Measurements from ENCODE around the gene SLC48A1. TPM values are rescaled to one million over a fixed set of nuclear protein-coding genes. Genes with fewer than 3 reads are reported as not detected.

The SLC48A1 gene
- polyA plus RNA-seq, 1 donor from 2014 or later = 8.0 TPM

- H3K79me2 ChIP-seq (replicated peaks; ENCODE audit: insufficient read depth, low read length) = peaks cover 6% of the 10 kb centered on the region
- H3F3A ChIP-seq (ENCODE audit: insufficient read depth, low read length, poor library complexity, severe bottlenecking) = no peaks in the 10 kb centered on the region
- H3K27me3 ChIP-seq (ENCODE audit: insufficient read depth, low read depth, low read length) = no peaks in the 10 kb centered on the region
- no peaks in the 10 kb centered on the region for H3K9me3 ChIP-seq (ENCODE audit: low read length)
- H3K27ac ChIP-seq (ENCODE audit: low read length) = no peak overlapping the region
- no peaks in the 10 kb centered on the region for H3K9me2 ChIP-seq (ENCODE audit: insufficient read depth, low read length)
- no peak overlapping the region for H3K9ac ChIP-seq (ENCODE audit: low read length)
- no peak overlapping the region for H2AFZ ChIP-seq (ENCODE audit: low read depth, low read length)
- H3K4me2 ChIP-seq (ENCODE audit: low read length) = no peak overlapping the region
- H4K20me1 ChIP-seq (ENCODE audit: insufficient read depth) = no peaks in the 10 kb centered on the region
- H3K4me3 ChIP-seq (ENCODE audit: low read length) = no peak overlapping the region
- TF ChIP-seq TAF1 (IDR thresholded peaks at IDR 0.05; ENCODE audit: low read depth) (no peak), CTCF (IDR thresholded peaks at IDR 0.05; ENCODE audit: poor library complexity, severe bottlenecking) (no peak), EZH2 (IDR thresholded peaks at IDR 0.05; ENCODE audit: borderline replicate concordance, insufficient read depth, low read length, poor library complexity, severe bottlenecking) (no peak), RAD21 (conservative IDR thresholded peaks at IDR 0.05) (no peak), SMC3 (conservative IDR thresholded peaks at IDR 0.05; ENCODE audit: poor library complexity) (no peak), MXI1 (conservative IDR thresholded peaks at IDR 0.05; ENCODE audit: poor library complexity, severe bottlenecking) (no peak), EP300 (conservative IDR thresholded peaks at IDR 0.05; ENCODE audit: poor library complexity, severe bottlenecking) (no peak), REST (IDR thresholded peaks at IDR 0.05; ENCODE audit: borderline replicate concordance) (no peak), POLR2AphosphoS5 (IDR thresholded peaks at IDR 0.05) (no peak)
- H3K36me3 ChIP-seq (ENCODE audit: insufficient read depth, low read length) = no peaks in the 10 kb centered on the region
These were observed 29.3 kb downstream of the SLC48A1 start for GRCh38 chr12:47802312-47802711.

- Histone ChIP-seq H3K79me2 (replicated peaks; ENCODE audit: insufficient read depth, low read length) (peaks cover 12% of the 10 kb centered on the region), H3K36me3 (ENCODE audit: insufficient read depth, low read length) (no peaks in the 10 kb centered on the region), H4K20me1 (ENCODE audit: insufficient read depth) (no peaks in the 10 kb centered on the region), H3F3A (ENCODE audit: insufficient read depth, low read length, poor library complexity, severe bottlenecking) (no peaks in the 10 kb centered on the region), H3K9me2 (ENCODE audit: insufficient read depth, low read length) (no peaks in the 10 kb centered on the region), H3K9me3 (ENCODE audit: low read length) (no peaks in the 10 kb centered on the region), H3K9ac (ENCODE audit: low read length) (no peak overlapping the region), H3K4me3 (ENCODE audit: low read length) (no peak overlapping the region), H3K27ac (ENCODE audit: low read length) (no peak overlapping the region), H3K27me3 (ENCODE audit: insufficient read depth, low read depth, low read length) (no peaks in the 10 kb centered on the region), H2AFZ (ENCODE audit: low read depth, low read length) (no peak overlapping the region), H3K4me2 (ENCODE audit: low read length) (no peak overlapping the region)
- TF ChIP-seq MXI1 (conservative IDR thresholded peaks at IDR 0.05; ENCODE audit: poor library complexity, severe bottlenecking) = no peak
- no peak for TF ChIP-seq RAD21 (conservative IDR thresholded peaks at IDR 0.05)
- TF ChIP-seq POLR2AphosphoS5 (IDR thresholded peaks at IDR 0.05) = no peak
- no peak for TF ChIP-seq CTCF (IDR thresholded peaks at IDR 0.05; ENCODE audit: poor library complexity, severe bottlenecking)
- no peak for TF ChIP-seq EP300 (conservative IDR thresholded peaks at IDR 0.05; ENCODE audit: poor library complexity, severe bottlenecking)
- TF ChIP-seq SMC3 (conservative IDR thresholded peaks at IDR 0.05; ENCODE audit: poor library complexity) = no peak
- TF ChIP-seq TAF1 (IDR thresholded peaks at IDR 0.05; ENCODE audit: low read depth) = no peak
- TF ChIP-seq REST (IDR thresholded peaks at IDR 0.05; ENCODE audit: borderline replicate concordance) = no peak
- TF ChIP-seq EZH2 (IDR thresholded peaks at IDR 0.05; ENCODE audit: borderline replicate concordance, insufficient read depth, low read length, poor library complexity, severe bottlenecking) = no peak
These were observed 30.3 kb downstream of the SLC48A1 start for GRCh38 chr12:47803191-47803875.
